IMR-90 (cell line): ENCODE results near the gene S100A6. TPM values are rescaled to one million over a fixed set of nuclear protein-coding genes. Genes with fewer than 3 reads are reported as not detected.

Source experiments
- ATAC-seq: fragments of 200-7000 bp; cut with Tn5 transposase; 2 replicates; pipeline ENCODE4 v1.9.1; 2020; ENCODE audit warnings: low read depth, mild to moderate bottlenecking, moderate library complexity
- BruUV-seq: library from RNA; stranded (reverse); fragments of 400-500 nt; replicated peaks from 2 replicates; lab custom pipeline; 2021; lab: Mats Ljungman, UMichigan
- CTCF ChIA-PET: fragments of 300-600 bp; formaldehyde crosslinking; extraction: SDS; loops from one replicate; lab custom pipeline; 2021; ENCODE audit warnings: antibody characterized with exemption; lab: Yijun Ruan, JAX
- POLR2A ChIA-PET: fragments of 300-600 bp; sonication (Branson Sonifier 250); formaldehyde crosslinking; loops from one replicate; lab custom pipeline; 2022; ENCODE audit warnings: antibody characterized with exemption; ENCODE audit not compliant: unreplicated experiment; lab: Charles Lee
- DNase-seq: peaks from one replicate; pipeline ENCODE4 v3.0.0; 2013
- H2AFZ ChIP-seq: replicated peaks from 2 replicates; pipeline ENCODE3; 2013; ENCODE audit warnings: low read length, mild to moderate bottlenecking; ENCODE audit not compliant: poor library complexity
- H2AK5ac ChIP-seq: 2 replicates; pipeline ENCODE4 v1.6.1; 2013; ENCODE audit warnings: low read depth, low read length, inconsistent platforms
- H2AK9ac ChIP-seq: replicated peaks from 2 replicates; pipeline ENCODE3; 2013; ENCODE audit warnings: mild to moderate bottlenecking, low read depth, low read length, moderate library complexity; ENCODE audit not compliant: poor library complexity
- H2BK120ac ChIP-seq: 2 replicates; pipeline ENCODE4 v1.6.1; 2013; ENCODE audit warnings: low read depth, low read length, inconsistent platforms
- H2BK15ac ChIP-seq: 3 replicates; pipeline ENCODE4 v1.6.1; 2013; ENCODE audit warnings: low read depth, low read length, inconsistent platforms
- H2BK20ac ChIP-seq: 2 replicates; pipeline ENCODE4 v1.6.1; 2013; ENCODE audit warnings: low read depth, mild to moderate bottlenecking, inconsistent platforms, low read length, moderate library complexity
- H2BK5ac ChIP-seq: 2 replicates; pipeline ENCODE4 v1.6.1; 2013; ENCODE audit warnings: mild to moderate bottlenecking, low read depth, low read length, inconsistent platforms; ENCODE audit not compliant: poor library complexity, severe bottlenecking
- H3K14ac ChIP-seq: replicated peaks from 2 replicates; pipeline ENCODE4 v1.6.1; 2013; ENCODE audit warnings: low read depth, low read length, inconsistent platforms
- H3K18ac ChIP-seq: 2 replicates; pipeline ENCODE4 v1.6.1; 2013; ENCODE audit warnings: low read depth, low read length, control low read depth
- H3K23ac ChIP-seq: 2 replicates; pipeline ENCODE4 v1.6.1; 2013; ENCODE audit warnings: low read depth, low read length, inconsistent platforms
- H3K27ac ChIP-seq: 2 replicates; pipeline ENCODE4 v1.5.1; 2013; ENCODE audit warnings: mild to moderate bottlenecking, control low read depth, low read length; ENCODE audit not compliant: insufficient read depth
- H3K27me3 ChIP-seq: 2 replicates; pipeline ENCODE4 v1.6.1; 2013; ENCODE audit warnings: low read length; ENCODE audit not compliant: control insufficient read depth, insufficient read depth
- H3K36me3 ChIP-seq: 2 replicates; pipeline ENCODE4 v1.6.1; 2013; ENCODE audit warnings: low read length, mixed read lengths; ENCODE audit not compliant: control insufficient read depth, insufficient read depth
- H3K4ac ChIP-seq: 2 replicates; pipeline ENCODE4 v1.6.1; 2013; ENCODE audit warnings: low read depth, low read length, inconsistent platforms
- H3K4me1 ChIP-seq: 2 replicates; pipeline ENCODE4 v1.6.1; 2013; ENCODE audit warnings: low read length, mixed read lengths; ENCODE audit not compliant: control insufficient read depth, insufficient read depth
- H3K4me2 ChIP-seq: 2 replicates; pipeline ENCODE4 v1.6.1; 2013; ENCODE audit warnings: low read depth, mild to moderate bottlenecking, control low read depth, low read length, moderate library complexity
- H3K4me3 ChIP-seq: 2 replicates; pipeline ENCODE4 v1.5.1; 2013; ENCODE audit warnings: low read depth, mild to moderate bottlenecking, control low read depth, low read length, moderate library complexity; ENCODE audit not compliant: insufficient read depth
- H3K56ac ChIP-seq: 2 replicates; pipeline ENCODE4 v1.6.1; 2013; ENCODE audit warnings: low read length, inconsistent platforms; ENCODE audit not compliant: insufficient read depth; ENCODE audit errors: extremely low read depth
- H3K79me1 ChIP-seq, 2 experiments: 2 replicates each; pipeline ENCODE4 v1.6.1; 2013; ENCODE audit warnings: low read length in 2 of 2, inconsistent platforms in 1 of 2, low read depth in 1 of 2
- H3K9ac ChIP-seq: 2 replicates; pipeline ENCODE4 v1.6.1; 2013; ENCODE audit warnings: low read depth, low read length, control low read depth
- H3K9me1 ChIP-seq: 2 replicates; pipeline ENCODE4 v1.6.1; 2013; ENCODE audit warnings: low read length, inconsistent platforms; ENCODE audit not compliant: insufficient read depth
- H3K9me3 ChIP-seq: 2 replicates; pipeline ENCODE4 v1.6.1; 2013; ENCODE audit warnings: low read length; ENCODE audit not compliant: control insufficient read depth, insufficient read depth
- H4K20me1 ChIP-seq: 2 replicates; pipeline ENCODE4 v1.6.1; 2013; ENCODE audit warnings: low read length, inconsistent platforms; ENCODE audit not compliant: insufficient read depth
- H4K5ac ChIP-seq: 2 replicates; pipeline ENCODE4 v1.6.1; 2013; ENCODE audit warnings: mild to moderate bottlenecking, low read depth, low read length, control low read depth
- H4K8ac ChIP-seq, 2 experiments: 2 replicates each; pipeline ENCODE4 v1.6.1; 2013; ENCODE audit warnings: low read depth in 2 of 2, low read length in 2 of 2, control low read depth in 1 of 2, inconsistent platforms in 1 of 2
- H4K91ac ChIP-seq: 2 replicates; pipeline ENCODE4 v1.6.1; 2013; ENCODE audit warnings: low read depth, low read length, inconsistent platforms; ENCODE audit not compliant: insufficient read depth
- CEBPB ChIP-seq: IDR thresholded peaks from 2 replicates; pipeline ENCODE4 v1.6.1; 2012; ENCODE audit warnings: low read depth, low read length, improper control_type of control experiment
- FOS ChIP-seq: fragments of 150-350 bp; IDR thresholded peaks from 2 replicates; pipeline ENCODE4 v1.6.1; 2016; ENCODE audit warnings: low read depth, low read length
- MAFK ChIP-seq: IDR thresholded peaks from 2 replicates; pipeline ENCODE4 v1.6.1; 2012; ENCODE audit warnings: low read depth, low read length, improper control_type of control experiment
- MAZ ChIP-seq: IDR thresholded peaks from 2 replicates; pipeline ENCODE4 v1.6.1; 2012; ENCODE audit warnings: low read depth, mild to moderate bottlenecking, low read length, improper control_type of control experiment, moderate library complexity, borderline replicate concordance
- MXI1 ChIP-seq: IDR thresholded peaks from 2 replicates; pipeline ENCODE4 v1.6.1; 2012; ENCODE audit warnings: low read depth, mild to moderate bottlenecking, low read length, moderate library complexity, borderline replicate concordance
- NFE2L2 ChIP-seq: fragments of 150-350 bp; IDR thresholded peaks from 2 replicates; pipeline ENCODE4 v1.6.1; 2016; ENCODE audit warnings: low read depth, mild to moderate bottlenecking, low read length
- POLR2A ChIP-seq: IDR thresholded peaks from 2 replicates; pipeline ENCODE4 v1.6.1; 2012; ENCODE audit warnings: mild to moderate bottlenecking, low read depth, low read length
- RAD21 ChIP-seq: IDR thresholded peaks from 2 replicates; pipeline ENCODE4 v1.6.1; 2012; ENCODE audit warnings: low read length, improper control_type of control experiment
- RCOR1 ChIP-seq: IDR thresholded peaks from 2 replicates; pipeline ENCODE4 v1.6.1; 2012; ENCODE audit warnings: mild to moderate bottlenecking, low read length, improper control_type of control experiment; ENCODE audit not compliant: insufficient replicate concordance
- SMC3 ChIP-seq: fragments of 150-350 bp; IDR thresholded peaks from 2 replicates; pipeline ENCODE4 v1.6.1; 2016; ENCODE audit warnings: low read depth, mild to moderate bottlenecking, antibody characterized with exemption, low read length, moderate library complexity
- WGBS, 2 experiments: methylation state at CpG; one replicate each; pipeline versions ENCODE4 v1.1.5 to v1.1.7; 2013; ENCODE audit warnings: missing lambda C conversion rate in 2 of 2; ENCODE audit not compliant: insufficient read length in 1 of 2; ENCODE audit errors: extremely low coverage in 2 of 2; 5-methylcytosine and 5-hydroxymethylcytosine counted together
- dilution Hi-C: fragments of 300-500 bp; cut with HindIII; formaldehyde crosslinking; loops from one replicate; pipeline ENCODE4 v1.14.3; 2018; ENCODE audit warnings: low sequenced_read_pairs; ENCODE audit not compliant: unreplicated experiment
- in situ Hi-C: fragments of 300-500 bp; cut with MboI; formaldehyde crosslinking; loops from 3 replicates; pipeline ENCODE4 v1.14.3; 2019; ENCODE audit warnings: low sequenced_read_pairs, inconsistent platforms, mixed read lengths
- intact Hi-C: fragments of 100-400 bp; cut with micrococcal nuclease; formaldehyde crosslinking; loops from 2 replicates; pipeline ENCODE4 v1.10.0; 2022
- polyA plus RNA-seq, 3 experiments: library from polyadenylated mRNA; depleted of rRNA; stranded (reverse); fragments of >200 nt; gene quantifications; 2 replicates each; pipeline ENCODE4 v1.2.3, GENCODE V29; 2012; ENCODE audit warnings: low replicate concordance in 1 of 3
- total RNA-seq: library from RNA; depleted of rRNA; stranded (reverse); fragments of >200 nt; gene quantifications from 2 replicates; pipeline ENCODE4 v1.2.3, GENCODE V29; 2012
- TF ChIP-seq, protein P1 (sequence below): conservative IDR thresholded peaks from 2 replicates; pipeline ENCODE4 v1.5.1; 2012; ENCODE audit warnings: mild to moderate bottlenecking, low read depth, low read length, improper control_type of control experiment
- TF ChIP-seq, protein P2 (sequence below): fragments of 150-350 bp; IDR thresholded peaks from 2 replicates; pipeline ENCODE4 v1.6.1; 2017; ENCODE audit warnings: mild to moderate bottlenecking, antibody characterized with exemption, low read length, low read depth

The S100A6 gene
- total and polyA plus RNA-seq, 2 of the 4 experiments (the other 2 are of a cell fraction): 373 to 1,755 TPM

DNA sequence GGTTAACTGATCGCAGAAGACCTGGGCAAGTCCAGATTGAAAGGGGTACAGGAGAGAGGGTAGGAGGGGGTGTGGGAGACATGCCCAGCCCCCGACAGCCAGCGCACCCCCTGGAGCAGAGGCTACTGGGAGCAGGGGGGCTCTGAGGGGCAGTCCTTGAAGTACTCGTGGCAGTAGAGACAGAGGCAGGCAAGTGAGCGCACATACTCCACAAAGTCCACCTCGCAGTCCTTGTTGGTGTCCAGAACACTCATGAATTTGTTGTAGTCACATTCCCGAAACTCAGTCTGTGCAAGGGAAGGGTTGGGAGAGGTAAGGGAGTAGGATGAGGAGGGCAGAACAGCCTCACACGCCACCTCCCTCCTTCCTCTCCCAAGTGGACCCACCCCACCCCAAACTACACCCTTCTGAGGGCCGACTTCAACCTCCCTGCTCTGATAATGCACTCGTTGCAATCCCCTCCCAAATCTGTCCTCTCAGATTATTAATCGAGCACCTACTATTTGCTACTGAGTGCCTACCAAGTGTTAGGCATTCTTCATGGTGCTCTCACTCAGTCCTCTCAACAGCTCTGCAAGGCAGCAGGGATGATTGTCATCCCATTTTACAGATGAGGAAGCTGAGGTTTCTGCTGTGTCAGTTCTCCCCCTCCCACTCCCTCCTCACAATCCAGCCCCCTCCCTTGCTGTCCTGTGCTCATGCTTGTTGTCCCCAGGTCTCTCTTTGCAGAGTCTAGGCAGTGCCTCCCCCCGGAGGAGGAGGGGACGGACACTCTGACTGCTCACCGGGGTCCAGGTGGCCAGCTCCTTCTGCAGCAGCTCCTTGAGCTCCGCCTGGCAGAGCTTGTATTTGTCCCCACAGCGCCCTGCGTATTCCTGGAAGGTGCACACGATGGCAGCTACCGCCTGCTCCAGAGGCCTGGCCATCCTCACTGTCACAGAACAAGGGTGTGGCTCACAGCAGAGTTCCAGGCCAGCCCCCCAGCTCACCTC lies 12.1 kb upstream of the S100A6 start:
- H4K5ac ChIP-seq: 0 out of 2 replicates have a peak overlapping the region, but pooled peaks have one; percentile 6
- H2BK120ac ChIP-seq: peak overlapping the region; percentile 97
- H4K8ac ChIP-seq: peak overlapping the region in 1 of 2 experiments; percentile 85; a peak in 3 of 4 replicates
- dilution Hi-C loops: no loop called here
- peak overlapping the region; percentile 91 for H3K14ac ChIP-seq
- peak overlapping the region; percentile 78; the same call in 2 of the 3 replicates for H2BK15ac ChIP-seq
- peak overlapping the region; percentile 96 for H3K4ac ChIP-seq
- DNase-seq: no peak
- intact Hi-C loops: loop anchor here (2.0 kb wide), 1 partner anchor 19 kb away; no protein-coding TSS in a partner anchor
- ATAC-seq: no peak
- no peaks in the 10 kb centered on the region for H4K20me1 ChIP-seq
- no TSS peak for BruUV-seq
- no peak overlapping the region for H3K56ac ChIP-seq
- H2BK20ac ChIP-seq: peak overlapping the region; percentile 93
- 0 out of 2 replicates have a peak overlapping the region, but pooled peaks have one; percentile 1 for H3K27ac ChIP-seq
- WGBS, 2 experiments: 33% methylated on average over 2 of the region's 19 CpGs; no CpG with 5 or more reads in 1 of the 2 experiments
- H4K91ac ChIP-seq: peak overlapping the region; percentile 93
- no peaks in the 10 kb centered on the region for H3K9me3 ChIP-seq
- H2AFZ ChIP-seq: peak overlapping the region; percentile 62
- no peak overlapping the region for H3K9ac ChIP-seq
- H3K36me3 ChIP-seq: no peaks in the 10 kb centered on the region
- H3K4me3 ChIP-seq: no peak overlapping the region
- peaks cover 58% of the 10 kb centered on the region for H3K9me1 ChIP-seq
- no peak overlapping the region for H3K4me2 ChIP-seq
- H3K18ac ChIP-seq: no peak overlapping the region; the same call in 1 of the 2 replicates
- CTCF ChIA-PET: no interaction called here
- peaks cover 0 to 37% of the 10 kb centered on the region in 2 experiments; a peak in 3 of 4 replicates for H3K79me1 ChIP-seq
- no peaks in the 10 kb centered on the region for H3K27me3 ChIP-seq
- H3K4me1 ChIP-seq: peaks cover 41% of the 10 kb centered on the region
- peak overlapping the region; percentile 39; the same call in 1 of the 2 replicates for H3K23ac ChIP-seq
- no peak overlapping the region for H2BK5ac ChIP-seq
- H2AK9ac ChIP-seq: peak overlapping the region; percentile 96
- H2AK5ac ChIP-seq: peak overlapping the region; percentile 85
- POLR2A ChIA-PET: interaction anchor here (1.0 to 1.6 kb wide), 2 partner anchors 12 kb away, joined by 3 to 4 read pairs; partner anchors contain the start of gene S100A6
- in situ Hi-C loops: loop anchor here (25.0 kb wide), 1 partner anchor 414 kb away; the partner anchor contains the start of genes CREB3L4, CRTC2 and SLC39A1
- TF ChIP-seq MAZ: no peak
- TF ChIP-seq RCOR1: no peak
- TF ChIP-seq, protein P1, sequence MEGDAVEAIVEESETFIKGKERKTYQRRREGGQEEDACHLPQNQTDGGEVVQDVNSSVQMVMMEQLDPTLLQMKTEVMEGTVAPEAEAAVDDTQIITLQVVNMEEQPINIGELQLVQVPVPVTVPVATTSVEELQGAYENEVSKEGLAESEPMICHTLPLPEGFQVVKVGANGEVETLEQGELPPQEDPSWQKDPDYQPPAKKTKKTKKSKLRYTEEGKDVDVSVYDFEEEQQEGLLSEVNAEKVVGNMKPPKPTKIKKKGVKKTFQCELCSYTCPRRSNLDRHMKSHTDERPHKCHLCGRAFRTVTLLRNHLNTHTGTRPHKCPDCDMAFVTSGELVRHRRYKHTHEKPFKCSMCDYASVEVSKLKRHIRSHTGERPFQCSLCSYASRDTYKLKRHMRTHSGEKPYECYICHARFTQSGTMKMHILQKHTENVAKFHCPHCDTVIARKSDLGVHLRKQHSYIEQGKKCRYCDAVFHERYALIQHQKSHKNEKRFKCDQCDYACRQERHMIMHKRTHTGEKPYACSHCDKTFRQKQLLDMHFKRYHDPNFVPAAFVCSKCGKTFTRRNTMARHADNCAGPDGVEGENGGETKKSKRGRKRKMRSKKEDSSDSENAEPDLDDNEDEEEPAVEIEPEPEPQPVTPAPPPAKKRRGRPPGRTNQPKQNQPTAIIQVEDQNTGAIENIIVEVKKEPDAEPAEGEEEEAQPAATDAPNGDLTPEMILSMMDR: no peak
- TF ChIP-seq POLR2A: no peak
- TF ChIP-seq MXI1: no peak
- no peak for TF ChIP-seq SMC3
- no peak for TF ChIP-seq FOS
- no peak for TF ChIP-seq MAFK
- TF ChIP-seq CEBPB: no peak
- TF ChIP-seq RAD21: no peak
- TF ChIP-seq, protein P2, sequence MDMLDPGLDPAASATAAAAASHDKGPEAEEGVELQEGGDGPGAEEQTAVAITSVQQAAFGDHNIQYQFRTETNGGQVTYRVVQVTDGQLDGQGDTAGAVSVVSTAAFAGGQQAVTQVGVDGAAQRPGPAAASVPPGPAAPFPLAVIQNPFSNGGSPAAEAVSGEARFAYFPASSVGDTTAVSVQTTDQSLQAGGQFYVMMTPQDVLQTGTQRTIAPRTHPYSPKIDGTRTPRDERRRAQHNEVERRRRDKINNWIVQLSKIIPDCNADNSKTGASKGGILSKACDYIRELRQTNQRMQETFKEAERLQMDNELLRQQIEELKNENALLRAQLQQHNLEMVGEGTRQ: no peak
- no peak for TF ChIP-seq NFE2L2
